Endothelial cell of umbilical vein (primary cell): Measurements from ENCODE around the gene EARS2. TPM values are rescaled to one million over a fixed set of nuclear protein-coding genes. Genes with fewer than 3 reads are reported as not detected.

ENCODE experiments used
- BruUV-seq: library from RNA; stranded (reverse); fragments of 400-500 nt; replicated peaks from 2 replicates; lab custom pipeline; 2021; lab: Mats Ljungman, UMichigan
- CTCF ChIA-PET: fragments of 300-600, 350-600 bp; sonication (Branson Sonifier 250); formaldehyde crosslinking; loops from one replicate; lab custom pipeline; 2021; ENCODE audit warnings: antibody characterized with exemption, inconsistent platforms; lab: Charles Lee
- POLR2A ChIA-PET: fragments of 300-600, 350-600 bp; sonication (Branson Sonifier 250); formaldehyde crosslinking; loops from one replicate; lab custom pipeline; 2021; ENCODE audit warnings: antibody characterized with exemption, inconsistent platforms; lab: Charles Lee
- DNase-seq: peaks from one replicate; pipeline ENCODE4 v3.0.0-alpha.2; 2011; ENCODE audit warnings: low read depth, low spot score
- FAIRE-seq: peaks from 2 replicates; lab custom pipeline; 2011; peaks lifted over from hg19 to GRCh38; lab: Jason Lieb, UNC
- H2AFZ ChIP-seq: 2 replicates; pipeline ENCODE4 v1.6.0; 2012; ENCODE audit warnings: low read depth, low read length, control low read depth, inconsistent platforms
- H3K27ac ChIP-seq: 2 replicates; pipeline ENCODE4 v1.5.1; 2011; ENCODE audit warnings: low read depth, mild to moderate bottlenecking, control low read depth, low read length, moderate library complexity; ENCODE audit not compliant: insufficient read depth
- H3K27me3 ChIP-seq, 2 experiments: 2 replicates each; pipeline versions ENCODE4 v1.6.0 to v1.6.1; 2011; ENCODE audit warnings: low read length in 2 of 2, mixed read lengths in 1 of 2; ENCODE audit not compliant: control insufficient read depth in 2 of 2, insufficient read depth in 2 of 2
- H3K36me3 ChIP-seq, 2 experiments: 2 replicates in 1 of 2; 3 replicates in 1 of 2; pipeline ENCODE4 v1.5.1; 2011; ENCODE audit warnings: low read length in 2 of 2, mild to moderate bottlenecking in 1 of 2, moderate library complexity in 1 of 2; ENCODE audit not compliant: control insufficient read depth in 2 of 2, insufficient read depth in 2 of 2; ENCODE audit errors: extremely low read depth in 1 of 2
- H3K4me1 ChIP-seq: 3 replicates; pipeline ENCODE4 v1.5.1; 2011; ENCODE audit warnings: mild to moderate bottlenecking, low read length; ENCODE audit not compliant: control insufficient read depth, insufficient read depth; ENCODE audit errors: extremely low read depth
- H3K4me2 ChIP-seq: 2 replicates; pipeline ENCODE4 v1.6.1; 2011; ENCODE audit warnings: low read length, control low read depth, mixed read lengths; ENCODE audit not compliant: insufficient read depth
- H3K4me3 ChIP-seq, 3 experiments: fragments of 200-600 bp in 1 of 3; sonication (generic), shearing (Covaris generic) in 1 of 3; replicated peaks in 1 of 3; 2 replicates each; pipeline ENCODE4 v1.5.1; 2011 to 2016; ENCODE audit warnings: control low read depth in 3 of 3, low read length in 3 of 3, mild to moderate bottlenecking in 2 of 3, inconsistent platforms in 1 of 3, low read depth in 1 of 3, moderate library complexity in 1 of 3; ENCODE audit not compliant: insufficient read depth in 1 of 3
- H3K79me2 ChIP-seq: 2 replicates; pipeline ENCODE4 v1.6.0; 2012; ENCODE audit warnings: low read length, inconsistent platforms; ENCODE audit not compliant: control insufficient read depth, insufficient read depth
- H3K9ac ChIP-seq: replicated peaks from 2 replicates; pipeline ENCODE3; 2011; ENCODE audit warnings: low read length, control low read depth; ENCODE audit not compliant: insufficient read depth; ENCODE audit errors: extremely low read depth
- H3K9me1 ChIP-seq: replicated peaks from 3 replicates; pipeline ENCODE4 v1.6.0; 2011; ENCODE audit warnings: mild to moderate bottlenecking, low read length; ENCODE audit not compliant: control insufficient read depth, insufficient read depth; ENCODE audit errors: extremely low read depth
- H3K9me3 ChIP-seq: replicated peaks from 2 replicates; pipeline ENCODE4 v1.5.1; 2012; ENCODE audit warnings: low read length, inconsistent platforms; ENCODE audit not compliant: control insufficient read depth, insufficient read depth
- H4K20me1 ChIP-seq: replicated peaks from 2 replicates; pipeline ENCODE3; 2011; ENCODE audit warnings: mild to moderate bottlenecking, low read length; ENCODE audit not compliant: control insufficient read depth, insufficient read depth; ENCODE audit errors: extremely low read depth
- EZH2 ChIP-seq: IDR thresholded peaks from 2 replicates; pipeline ENCODE4 v1.6.1; 2012; ENCODE audit warnings: borderline replicate concordance, low read depth, mild to moderate bottlenecking, moderate library complexity, low read length, inconsistent platforms; ENCODE audit not compliant: severe bottlenecking
- FOS ChIP-seq: IDR thresholded peaks from 2 replicates; pipeline ENCODE4 v1.6.1; 2011; ENCODE audit warnings: mild to moderate bottlenecking, low read length, moderate library complexity, borderline replicate concordance; ENCODE audit not compliant: insufficient read depth
- GATA2 ChIP-seq: IDR thresholded peaks from 2 replicates; pipeline ENCODE4 v1.7.0; 2011; ENCODE audit warnings: low read depth, mild to moderate bottlenecking, moderate library complexity, mixed read lengths, low read length; ENCODE audit not compliant: insufficient read length, insufficient read depth
- JUN ChIP-seq: IDR thresholded peaks from 2 replicates; pipeline ENCODE4 v1.6.1; 2011; ENCODE audit warnings: borderline replicate concordance, low read depth; ENCODE audit not compliant: insufficient read length, insufficient read depth
- MYC ChIP-seq: IDR thresholded peaks from one replicate; pipeline ENCODE4 v1.6.1; 2011; ENCODE audit warnings: mild to moderate bottlenecking, low read depth, low read length
- POLR2A ChIP-seq: IDR thresholded peaks from 2 replicates; pipeline ENCODE4 v1.6.1; 2012; ENCODE audit warnings: low read depth, mild to moderate bottlenecking, control low read depth, low read length
- POLR2AphosphoS5 ChIP-seq: IDR thresholded peaks from 2 replicates; pipeline ENCODE4 v1.6.1; 2012; ENCODE audit warnings: low read depth, mild to moderate bottlenecking, control low read depth, low read length, moderate library complexity; ENCODE audit not compliant: insufficient read depth
- dilution Hi-C: fragments of 300-500 bp; cut with MboI; formaldehyde crosslinking; loops from one replicate; pipeline ENCODE4 v1.15.0; 2019; ENCODE audit warnings: low sequenced_read_pairs; ENCODE audit not compliant: extremely low pct_ligation_motif_present
- intact Hi-C: fragments of 100-400 bp; cut with micrococcal nuclease; formaldehyde crosslinking; loops from one replicate; pipeline ENCODE4 v1.10.0; 2022
- polyA plus RNA-seq, 4 experiments: library from polyadenylated mRNA; depleted of rRNA in 3 of 4; stranded (reverse) in 3 of 4; unstranded in 1 of 4; fragments of >200 nt; gene quantifications; 2 replicates each; pipeline versions ENCODE4 v1.2.1 to v1.2.3, GENCODE V29; 2011 to 2012; ENCODE audit warnings: missing spikeins in 1 of 4
- total RNA-seq: library from RNA; stranded (reverse); gene quantifications from 2 replicates; pipeline ENCODE4 v1.2.3, GENCODE V29; 2021
- TF ChIP-seq, protein P1 (sequence below), 2 donors: IDR thresholded peaks; 1 replicate in 1 of 2; 2 replicates in 1 of 2; pipeline ENCODE4 v1.5.1; 2011; ENCODE audit warnings: low read length in 2 of 2, mild to moderate bottlenecking in 2 of 2, moderate library complexity in 2 of 2, control low read depth in 1 of 2, inconsistent platforms in 1 of 2, low read depth in 1 of 2; ENCODE audit not compliant: insufficient read depth in 1 of 2; ENCODE audit errors: extremely low read depth in 1 of 2
- TF ChIP-seq, protein P2 (sequence below): IDR thresholded peaks from 2 replicates; pipeline ENCODE4 v1.6.1; 2011; ENCODE audit not compliant: insufficient read depth, insufficient read length

Gene EARS2
- total and polyA plus RNA-seq, 2 donors (not counting 3 experiments of a cell fraction or from before 2014, with no cell fraction given): 14.7 to 21.6 TPM

DNA sequence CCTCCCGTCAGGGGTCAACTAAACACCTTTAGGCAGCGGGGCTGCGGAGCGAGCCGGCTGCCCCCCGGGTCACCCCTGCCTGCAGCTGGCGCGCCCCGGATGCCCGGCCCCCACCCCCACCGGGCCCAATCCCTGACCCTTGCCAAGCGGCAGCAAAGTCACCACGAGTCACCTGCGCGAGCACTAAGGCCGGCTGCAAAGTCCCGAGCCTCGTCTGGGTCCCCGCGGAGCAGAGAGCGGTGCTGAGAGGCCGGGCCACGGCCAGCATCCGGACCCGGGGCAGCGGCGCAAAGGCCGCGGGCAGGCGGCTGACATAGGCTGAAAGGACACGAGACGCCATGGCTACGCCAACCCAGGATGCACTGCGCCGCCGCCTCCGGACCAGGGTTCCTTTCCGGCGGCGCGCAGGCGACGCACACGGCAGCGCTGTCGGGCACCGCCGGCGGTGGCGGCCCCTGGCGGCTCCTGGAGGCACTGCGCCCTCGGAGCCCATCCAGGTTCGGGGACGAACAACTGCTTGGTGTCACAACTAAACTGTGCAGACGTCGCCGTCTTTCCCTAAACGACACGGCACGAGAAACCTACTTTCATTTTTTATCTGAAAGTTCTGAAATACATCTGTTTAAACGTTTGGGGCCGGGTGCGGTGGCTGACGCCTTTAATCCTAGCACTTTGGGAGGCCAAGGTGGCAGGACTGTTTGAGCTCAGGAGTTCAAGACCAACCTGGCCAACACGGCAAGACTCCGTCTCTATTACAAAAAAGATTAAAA is 39.0 kb upstream of the EARS2 start, which contains the start of gene NDUFAB1:
TSS of gene NDUFAB1 (minus strand) at position 366 of the 770 bp plus-strand sequence. CDS start at position 340, 26 bp downstream.
- no peaks in the 10 kb centered on the region for H3K27me3 ChIP-seq

More for the DNA sequence above, 39.0 kb upstream of the EARS2 start, which contains the start of gene NDUFAB1:
- H3K9ac ChIP-seq: peak within 1 kb of the TSS; percentile 81
- ChIA-PET POLR2A (no interaction called here), CTCF (interaction anchor here (0.7 to 1.5 kb wide), 13 partner anchors 11 to 92 kb away, joined by 3 to 12 read pairs (median 3); partner anchors contain the start of genes DCTN5, EARS2, PALB2 and UBFD1)
- peak within 1 kb of the TSS; percentile 80 for H2AFZ ChIP-seq
- TF ChIP-seq, protein P1, sequence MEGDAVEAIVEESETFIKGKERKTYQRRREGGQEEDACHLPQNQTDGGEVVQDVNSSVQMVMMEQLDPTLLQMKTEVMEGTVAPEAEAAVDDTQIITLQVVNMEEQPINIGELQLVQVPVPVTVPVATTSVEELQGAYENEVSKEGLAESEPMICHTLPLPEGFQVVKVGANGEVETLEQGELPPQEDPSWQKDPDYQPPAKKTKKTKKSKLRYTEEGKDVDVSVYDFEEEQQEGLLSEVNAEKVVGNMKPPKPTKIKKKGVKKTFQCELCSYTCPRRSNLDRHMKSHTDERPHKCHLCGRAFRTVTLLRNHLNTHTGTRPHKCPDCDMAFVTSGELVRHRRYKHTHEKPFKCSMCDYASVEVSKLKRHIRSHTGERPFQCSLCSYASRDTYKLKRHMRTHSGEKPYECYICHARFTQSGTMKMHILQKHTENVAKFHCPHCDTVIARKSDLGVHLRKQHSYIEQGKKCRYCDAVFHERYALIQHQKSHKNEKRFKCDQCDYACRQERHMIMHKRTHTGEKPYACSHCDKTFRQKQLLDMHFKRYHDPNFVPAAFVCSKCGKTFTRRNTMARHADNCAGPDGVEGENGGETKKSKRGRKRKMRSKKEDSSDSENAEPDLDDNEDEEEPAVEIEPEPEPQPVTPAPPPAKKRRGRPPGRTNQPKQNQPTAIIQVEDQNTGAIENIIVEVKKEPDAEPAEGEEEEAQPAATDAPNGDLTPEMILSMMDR (IDR thresholded peaks at IDR 0.05; ENCODE audit: extremely low read depth in 1 of 2, insufficient read depth in 1 of 2, low read depth in 1 of 2, low read length in 2 of 2): peak; percentile 91 to 99
- TF ChIP-seq, protein P2, sequence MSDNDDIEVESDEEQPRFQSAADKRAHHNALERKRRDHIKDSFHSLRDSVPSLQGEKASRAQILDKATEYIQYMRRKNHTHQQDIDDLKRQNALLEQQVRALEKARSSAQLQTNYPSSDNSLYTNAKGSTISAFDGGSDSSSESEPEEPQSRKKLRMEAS: peak; percentile 62
- TF ChIP-seq POLR2AphosphoS5 (peak; percentile 94), FOS (no peak), GATA2 (no peak), EZH2 (no peak), JUN (no peak), MYC (peak; percentile 47), POLR2A (peak; percentile 83)
- peaks cover 47% of the 10 kb centered on the region for H3K79me2 ChIP-seq
- H3K4me3 ChIP-seq: peak within 1 kb of the TSS; percentile 77 to 89 (median 87)
- peak within 1 kb of the TSS; percentile 59 for H3K27ac ChIP-seq
- peak; percentile 85 for FAIRE-seq
- H3K9me3 ChIP-seq: no peaks in the 10 kb centered on the region
- DNase-seq: peak; percentile 90
- peak within 1 kb of the TSS; percentile 75 for H3K4me2 ChIP-seq
- no peaks in the 10 kb centered on the region for H3K9me1 ChIP-seq
- intact Hi-C loops: loop anchor here (1.0 kb wide), 3 partner anchors 12 to 45 kb away; partner anchors contain the start of genes DCTN5, EARS2, PALB2 and UBFD1
- peaks cover 5 to 14% of the 10 kb centered on the region in 2 experiments for H3K36me3 ChIP-seq
- H4K20me1 ChIP-seq: no peaks in the 10 kb centered on the region
- peaks cover 7% of the 10 kb centered on the region for H3K4me1 ChIP-seq
- BruUV-seq: no TSS peak
- dilution Hi-C loops: no loop called here
